Measurements from ENCODE around the gene LAMTOR4.

DNA sequence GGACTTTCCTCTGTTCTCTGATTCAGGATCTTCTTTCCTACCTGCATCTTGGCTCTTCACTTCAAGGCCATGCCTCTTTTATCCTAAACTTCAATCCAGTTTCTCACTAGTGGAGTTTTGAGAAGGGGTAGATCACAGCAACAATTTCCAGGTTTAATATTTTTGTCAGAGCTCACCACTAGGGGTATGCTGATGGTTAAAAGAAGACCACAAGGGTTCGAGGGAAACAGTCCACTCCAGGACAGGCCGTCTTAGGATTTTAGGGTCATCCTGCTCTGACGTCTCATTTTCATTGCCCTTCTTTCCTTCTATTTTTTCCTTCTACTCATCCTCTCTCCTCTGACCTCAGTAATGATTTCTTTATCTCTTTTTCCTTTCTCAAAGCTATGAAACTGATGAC is 40.3 kb downstream of the LAMTOR4 start:
- no peak for TF ChIP-seq POLR2AphosphoS5 (IDR thresholded peaks at IDR 0.05; ENCODE audit: borderline replicate concordance, low read depth, low read length)
- TF ChIP-seq EZH2 (IDR thresholded peaks at IDR 0.05): no peak
